Endodermal cell (in vitro differentiated cells): ENCODE results near the gene SOS2. TPM values are rescaled to one million over a fixed set of nuclear protein-coding genes. Genes with fewer than 3 reads are reported as not detected.

Experiments used
- DNase-seq: peaks from one replicate; pipeline ENCODE4 v3.0.0-alpha.2; 2017
- H3K27ac ChIP-seq: 2 replicates; pipeline ENCODE4 v1.5.1; 2013; ENCODE audit warnings: mild to moderate bottlenecking, low read depth, low read length, moderate library complexity
- H3K27me3 ChIP-seq: 2 replicates; pipeline ENCODE4 v1.6.1; 2013; ENCODE audit warnings: mild to moderate bottlenecking, low read length, moderate library complexity; ENCODE audit not compliant: insufficient read depth, control insufficient read depth, poor library complexity, severe bottlenecking
- H3K36me3 ChIP-seq: 2 replicates; pipeline ENCODE4 v1.7.0; 2013; ENCODE audit warnings: mild to moderate bottlenecking, low read length, moderate library complexity; ENCODE audit not compliant: control insufficient read depth, insufficient read depth
- H3K4me1 ChIP-seq: one replicate; pipeline ENCODE4 v1.7.0; 2013; ENCODE audit warnings: low read length; ENCODE audit not compliant: control insufficient read depth, insufficient read depth
- H3K4me3 ChIP-seq: 2 replicates; pipeline ENCODE4 v1.5.1; 2013; ENCODE audit warnings: mild to moderate bottlenecking, low read length, moderate library complexity
- H3K9ac ChIP-seq: 2 replicates; pipeline ENCODE4 v1.6.1; 2013; ENCODE audit warnings: mild to moderate bottlenecking, low read length, moderate library complexity; ENCODE audit not compliant: poor library complexity, severe bottlenecking; ENCODE audit errors: extremely low read depth
- H3K9me3 ChIP-seq: 2 replicates; pipeline ENCODE4 v1.6.1; 2013; ENCODE audit warnings: mild to moderate bottlenecking, low read length, moderate library complexity; ENCODE audit not compliant: control insufficient read depth
- H3K27ac Mint-ChIP-seq: 2 replicates; pipeline ENCODE4 v1.8.0; 2020; ENCODE audit warnings: mixed read lengths
- H3K27me3 Mint-ChIP-seq: 2 replicates; pipeline ENCODE4 v1.8.0; 2021; ENCODE audit warnings: mild to moderate bottlenecking, mixed read lengths; ENCODE audit not compliant: insufficient read depth
- H3K36me3 Mint-ChIP-seq: 2 replicates; pipeline ENCODE4 v1.8.0; 2020; ENCODE audit warnings: low read depth, mixed read lengths
- H3K4me1 Mint-ChIP-seq: 2 replicates; pipeline ENCODE4 v1.8.0; 2020; ENCODE audit warnings: mixed read lengths
- H3K4me3 Mint-ChIP-seq: 2 replicates; pipeline ENCODE4 v1.8.0; 2020; ENCODE audit warnings: mild to moderate bottlenecking, moderate library complexity, mixed read lengths
- H3K9me3 Mint-ChIP-seq: 2 replicates; pipeline ENCODE4 v1.8.0; 2020; ENCODE audit warnings: mild to moderate bottlenecking, mixed read lengths
- WGBS, 2 experiments: methylation state at CpG; one replicate each; pipeline versions ENCODE4 v1.1.5 to v1.1.7; 2013; ENCODE audit warnings: missing lambda C conversion rate in 2 of 2, mixed read lengths in 1 of 2; ENCODE audit not compliant: insufficient coverage in 1 of 2, insufficient read length in 1 of 2; 5-methylcytosine and 5-hydroxymethylcytosine counted together
- total RNA-seq, 2 donors: library from RNA; stranded (reverse); fragmentation: NEBNext Ultra II Directional in 1 of 2; extraction: Animal tissue kit (Norgen Biotek cat#: 25700) in 1 of 2; gene quantifications; 2 replicates in 1 of 2; 3 replicates in 1 of 2; pipeline ENCODE4 v1.2.1, GENCODE V29; 2021
- TF ChIP-seq, protein P1 (sequence below): fragments of 200-600 bp; sonication (generic); conservative IDR thresholded peaks from 2 replicates; pipeline ENCODE4 v1.5.0; 2021; ENCODE audit warnings: antibody characterized with exemption, mild to moderate bottlenecking

The SOS2 gene
- total RNA-seq, 2 donors from 2014 or later: 19.6 to 20.4 TPM

DNA sequence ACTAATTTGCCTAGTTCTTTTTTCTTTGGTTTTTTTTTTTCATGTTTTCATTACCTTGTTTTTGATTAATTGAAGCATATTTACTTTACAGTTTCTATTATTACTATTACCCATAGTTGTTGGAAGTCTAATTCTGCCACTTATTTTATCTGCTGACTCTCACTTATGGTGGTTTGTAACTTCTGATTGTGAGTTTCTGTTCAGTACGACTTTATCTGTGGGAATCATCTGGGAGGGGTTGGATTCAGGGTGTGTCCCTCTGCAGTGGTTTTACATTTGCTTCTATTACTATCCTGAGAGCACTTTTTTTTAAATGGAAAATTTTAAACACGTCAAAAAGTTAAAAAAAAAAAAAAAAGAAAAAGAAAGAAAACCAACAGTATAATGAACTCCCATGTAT lies 26.4 kb upstream of the SOS2 start:
- peaks cover 19% of the 10 kb centered on the region for H3K36me3 Mint-ChIP-seq
- Histone ChIP-seq H3K4me1 (no peaks in the 10 kb centered on the region), H3K9ac (no peak overlapping the region), H3K4me3 (no peak overlapping the region), H3K27me3 (no peaks in the 10 kb centered on the region), H3K27ac (no peak overlapping the region), H3K36me3 (peaks cover 4% of the 10 kb centered on the region), H3K9me3 (no peaks in the 10 kb centered on the region)
- H3K27me3 Mint-ChIP-seq: no peaks in the 10 kb centered on the region
- H3K9me3 Mint-ChIP-seq: no peaks in the 10 kb centered on the region
- H3K27ac Mint-ChIP-seq: no peak overlapping the region
- TF ChIP-seq, protein P1, sequence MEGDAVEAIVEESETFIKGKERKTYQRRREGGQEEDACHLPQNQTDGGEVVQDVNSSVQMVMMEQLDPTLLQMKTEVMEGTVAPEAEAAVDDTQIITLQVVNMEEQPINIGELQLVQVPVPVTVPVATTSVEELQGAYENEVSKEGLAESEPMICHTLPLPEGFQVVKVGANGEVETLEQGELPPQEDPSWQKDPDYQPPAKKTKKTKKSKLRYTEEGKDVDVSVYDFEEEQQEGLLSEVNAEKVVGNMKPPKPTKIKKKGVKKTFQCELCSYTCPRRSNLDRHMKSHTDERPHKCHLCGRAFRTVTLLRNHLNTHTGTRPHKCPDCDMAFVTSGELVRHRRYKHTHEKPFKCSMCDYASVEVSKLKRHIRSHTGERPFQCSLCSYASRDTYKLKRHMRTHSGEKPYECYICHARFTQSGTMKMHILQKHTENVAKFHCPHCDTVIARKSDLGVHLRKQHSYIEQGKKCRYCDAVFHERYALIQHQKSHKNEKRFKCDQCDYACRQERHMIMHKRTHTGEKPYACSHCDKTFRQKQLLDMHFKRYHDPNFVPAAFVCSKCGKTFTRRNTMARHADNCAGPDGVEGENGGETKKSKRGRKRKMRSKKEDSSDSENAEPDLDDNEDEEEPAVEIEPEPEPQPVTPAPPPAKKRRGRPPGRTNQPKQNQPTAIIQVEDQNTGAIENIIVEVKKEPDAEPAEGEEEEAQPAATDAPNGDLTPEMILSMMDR: no peak
- whole genome bisulfite sequencing, 2 experiments: 94 to 100% methylated on average over 1 to 2 of the region's 2 CpGs
- DNase-seq: no peak
- no peaks in the 10 kb centered on the region for H3K4me1 Mint-ChIP-seq
- no peak overlapping the region for H3K4me3 Mint-ChIP-seq

DNA sequence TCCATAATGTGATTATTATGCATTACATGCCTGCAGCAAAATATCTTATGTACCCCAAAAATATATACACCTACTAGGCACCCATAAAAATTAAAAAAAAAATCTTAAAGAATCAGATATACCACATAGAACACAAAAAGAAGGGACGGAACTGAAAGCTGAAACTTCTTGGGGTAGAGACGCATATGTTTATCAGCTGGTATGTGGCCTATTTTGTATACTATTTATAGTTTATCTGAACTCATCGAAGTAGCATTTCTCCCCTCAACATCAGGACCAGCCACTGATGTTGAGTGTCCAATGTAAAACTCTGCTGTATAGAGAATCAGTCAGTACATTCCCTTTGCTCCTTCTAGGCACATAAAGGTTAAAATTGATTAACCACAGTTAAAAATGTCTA lies 22.9 kb upstream of the SOS2 start:
- TF ChIP-seq, protein P1: no peak
- no peak overlapping the region for H3K9ac ChIP-seq
- H3K4me3 ChIP-seq: no peak overlapping the region
- H3K36me3 ChIP-seq: peaks cover 4% of the 10 kb centered on the region
- DNase-seq: no peak
- no peaks in the 10 kb centered on the region for H3K27me3 ChIP-seq
- Mint-ChIP-seq H3K27me3 (no peaks in the 10 kb centered on the region), H3K4me1 (no peaks in the 10 kb centered on the region), H3K9me3 (no peaks in the 10 kb centered on the region), H3K4me3 (no peak overlapping the region), H3K27ac (no peak overlapping the region), H3K36me3 (peaks cover 20% of the 10 kb centered on the region)
- H3K27ac ChIP-seq: no peak overlapping the region
- no peaks in the 10 kb centered on the region for H3K4me1 ChIP-seq
- H3K9me3 ChIP-seq: no peaks in the 10 kb centered on the region
- 100% methylated on average over 1 of the region's 3 CpGs; no CpG with 5 or more reads in 1 of the 2 experiments for WGBS, 2 experiments

DNA sequence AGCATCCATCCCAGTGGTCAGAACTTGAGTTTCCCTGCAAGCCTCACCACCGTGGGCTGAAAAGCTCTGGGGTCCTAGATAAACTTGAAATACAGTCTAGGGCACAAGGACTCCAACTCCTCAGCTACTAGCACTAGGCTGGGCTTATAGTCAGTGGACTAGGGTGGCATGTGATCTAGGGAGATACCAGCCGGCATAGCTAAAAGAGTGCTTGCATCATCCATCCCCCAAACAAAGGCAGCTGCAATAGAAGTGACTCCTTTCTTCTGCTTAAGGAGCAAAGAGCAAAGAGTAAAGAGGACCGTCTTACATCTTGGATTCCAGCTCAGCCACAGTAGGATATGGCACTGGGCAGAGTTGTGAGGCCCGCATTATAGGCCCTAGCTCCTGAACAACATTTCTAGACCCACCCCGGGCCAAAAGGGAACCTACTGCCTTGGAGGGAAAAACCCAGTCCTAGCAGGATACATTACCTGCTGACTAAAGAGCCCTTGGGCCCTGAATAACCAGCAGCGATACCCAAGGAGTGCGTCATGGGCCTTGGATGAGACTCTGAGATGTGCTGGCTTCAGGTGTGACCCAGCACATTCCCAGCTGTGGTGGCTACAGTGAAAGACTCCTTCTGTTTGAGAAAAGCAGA lies 17.9 kb upstream of the SOS2 start:
- 87 to 94% methylated on average over 6 to 7 of the region's 7 CpGs for WGBS, 2 experiments
- no peak overlapping the region for H3K4me3 Mint-ChIP-seq
- Histone ChIP-seq H3K4me1 (peaks cover 5% of the 10 kb centered on the region), H3K4me3 (no peak overlapping the region), H3K9me3 (no peaks in the 10 kb centered on the region), H3K36me3 (peaks cover 5% of the 10 kb centered on the region), H3K27me3 (no peaks in the 10 kb centered on the region), H3K27ac (no peak overlapping the region), H3K9ac (no peak overlapping the region)
- no peaks in the 10 kb centered on the region for H3K27me3 Mint-ChIP-seq
- H3K36me3 Mint-ChIP-seq: peaks cover 13% of the 10 kb centered on the region
- no peaks in the 10 kb centered on the region for H3K4me1 Mint-ChIP-seq
- TF ChIP-seq, protein P1: no peak
- H3K9me3 Mint-ChIP-seq: no peaks in the 10 kb centered on the region
- peak overlapping the region; percentile 31 for H3K27ac Mint-ChIP-seq
- no peak for DNase-seq
